Hair follicular keratinocyte (primary cell): Measurements from ENCODE around the gene CFAP43. TPM values are rescaled to one million over a fixed set of nuclear protein-coding genes. Genes with fewer than 3 reads are reported as not detected.

Experiments
- total RNA-seq: library from RNA; depleted of rRNA; stranded (reverse); fragments of >200 nt; gene quantifications from 2 replicates; pipeline ENCODE4 v1.2.3, GENCODE V29; 2015

Gene CFAP43
- 0.11 and 0.23 TPM in 2 replicates for total RNA-seq

GRCh38 chr10:104231784-104232612 lies at the start of gene CFAP43:
Gene CFAP43, minus strand, starts transcription at chr10:104232364. Its CDS starts 118 bp downstream, at chr10:104232246.

GRCh38 chr10:104268713-104269645 lies 36.8 kb upstream of the CFAP43 start, which contains the start of gene GSTO2:
Gene GSTO2, plus strand, starts transcription at chr10:104269184. Its CDS starts 5,732 bp downstream, at chr10:104274916.

GRCh38 chr10:104254493-104255310 lies 22.5 kb upstream of the CFAP43 start, which contains the start of gene GSTO1:
Gene GSTO1, plus strand, starts transcription at chr10:104254892. Its CDS starts 37 bp downstream, at chr10:104254929.

GRCh38 chr10:104121485-104122224 lies 110.5 kb downstream of the CFAP43 start, which contains the start of gene SFR1:
Gene SFR1, plus strand, starts transcription at chr10:104122171. Its CDS starts 13 bp downstream, at chr10:104122184.

GRCh38 chr10:104085801-104086400 lies 146.3 kb downstream of the CFAP43 start, which contains the start of gene COL17A1:
Gene COL17A1, minus strand, starts transcription at chr10:104085880. Its CDS starts 5,207 bp downstream, at chr10:104080673.

Other genes starting within 250 kb of the CFAP43 start
- 971 and 1,665 TPM in 2 replicates for gene COL17A1, start 146.5 kb downstream of the CFAP43 start, total RNA-seq
- gene SFR1, start 110.2 kb downstream of the CFAP43 start, total RNA-seq, result 13.2 and 14.8 TPM in 2 replicates
- gene GSTO1, start 22.5 kb upstream of the CFAP43 start, total RNA-seq, result 331 and 358 TPM in 2 replicates
- gene GSTO2, start 36.8 kb upstream of the CFAP43 start, total RNA-seq, result 50.1 and 65.3 TPM in 2 replicates
- gene ITPRIP, start 106.1 kb upstream of the CFAP43 start, total RNA-seq, result 16.6 and 27.3 TPM in 2 replicates
- gene CFAP58, start 121.5 kb upstream of the CFAP43 start, total RNA-seq, result 0.55 and 1.1 TPM in 2 replicates